Stimulated activated naive B cell treated with anti-CD40 and anti-IgM and Interleukin-4, amounts not matched to agents 10 μg/mL and 1 μg/mL and 100 μg/mL, for 72 hours (primary cell): Measurements from ENCODE around the gene LAPTM4A.

Source experiments
- ATAC-seq, 2 donors: fragments of 150-1000 bp; cut with Tn5 transposase; replicated peaks; 2 replicates each; pipeline ENCODE4 v1.10.0; 2021; ENCODE audit warnings: moderate library complexity in 1 of 2
- DNase-seq: peaks from one replicate; pipeline ENCODE4 v3.0.0; 2021
- H3K27ac Mint-ChIP-seq: one replicate; pipeline ENCODE4 v1.8.0; 2022; ENCODE audit warnings: mild to moderate bottlenecking, mixed read lengths
- H3K27me3 Mint-ChIP-seq, 2 donors: one replicate each; pipeline ENCODE4 v1.8.0; 2022; ENCODE audit warnings: mixed read lengths in 2 of 2
- H3K36me3 Mint-ChIP-seq, 2 donors: one replicate each; pipeline ENCODE4 v1.8.0; 2022; ENCODE audit warnings: mixed read lengths in 2 of 2, mild to moderate bottlenecking in 1 of 2
- H3K4me1 Mint-ChIP-seq, 2 donors: one replicate each; pipeline ENCODE4 v1.8.0; 2022; ENCODE audit warnings: mixed read lengths in 2 of 2, mild to moderate bottlenecking in 1 of 2
- H3K4me3 Mint-ChIP-seq, 2 donors: one replicate each; pipeline ENCODE4 v1.8.0; 2022; ENCODE audit warnings: mild to moderate bottlenecking in 2 of 2, mixed read lengths in 2 of 2, moderate library complexity in 1 of 2
- H3K9me3 Mint-ChIP-seq, 2 donors: one replicate each; pipeline ENCODE4 v1.8.0; 2022; ENCODE audit warnings: mixed read lengths in 2 of 2, mild to moderate bottlenecking in 1 of 2

The LAPTM4A gene

DNA sequence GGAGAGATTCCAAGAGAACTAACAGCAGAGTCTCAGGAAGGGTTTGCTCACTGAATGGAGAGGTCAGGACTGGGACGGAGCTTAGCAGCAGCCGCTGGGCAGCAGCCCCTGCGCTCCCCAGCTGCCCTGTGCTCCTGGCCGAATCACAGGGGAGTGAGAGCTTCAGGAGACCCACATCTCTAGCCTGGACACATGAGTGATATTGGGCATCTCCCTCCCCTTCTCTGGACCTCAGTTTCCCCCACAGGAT is 39.5 kb downstream of the LAPTM4A start:
- ATAC-seq = no peak
- peaks cover 31 to 66% of the 10 kb centered on the region in 2 donors for H3K27me3 Mint-ChIP-seq

DNA sequence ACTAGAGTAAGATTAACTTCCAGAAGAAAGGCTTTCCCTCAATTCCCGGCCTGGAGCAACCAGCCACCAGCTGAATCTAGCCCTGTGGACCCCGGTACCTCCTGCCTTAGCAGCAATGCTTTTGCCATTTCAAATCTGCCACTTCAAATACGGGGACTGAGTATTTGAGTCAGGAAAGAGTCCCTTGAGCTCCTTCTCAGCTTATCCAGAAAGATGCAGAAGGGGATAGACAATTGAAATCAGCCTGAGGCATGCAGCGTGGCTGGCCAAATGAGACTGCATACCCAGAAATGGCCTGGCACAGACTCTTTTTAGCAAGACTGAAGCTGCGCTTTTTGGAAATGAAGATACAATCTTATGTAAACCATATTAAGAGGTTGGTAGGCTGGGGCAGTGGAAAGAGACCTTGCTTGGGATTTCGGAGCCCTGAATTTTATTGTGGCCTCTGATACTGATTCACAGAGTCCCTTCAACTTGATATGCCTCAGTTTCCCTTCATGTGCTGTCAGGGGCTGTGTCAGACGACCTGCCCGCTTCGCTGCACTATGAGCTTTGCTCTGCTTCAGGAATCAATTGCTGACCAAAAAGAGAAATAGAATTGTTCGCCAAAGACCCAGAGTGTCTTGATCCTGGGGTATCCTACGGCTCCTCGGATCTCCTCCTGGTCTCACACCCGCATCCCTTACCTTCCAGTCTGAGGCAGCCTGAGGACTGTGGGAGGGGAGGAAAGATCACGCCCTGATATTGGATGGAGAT is 40.0 kb downstream of the LAPTM4A start:
- Mint-ChIP-seq H3K36me3 (no peaks in the 10 kb centered on the region), H3K27ac (no peak overlapping the region), H3K27me3 (peaks cover 36 to 71% of the 10 kb centered on the region in 2 donors)

More for the DNA sequence above, 39.5 kb downstream of the LAPTM4A start:
- Mint-ChIP-seq H3K9me3 (peaks cover 0 to 3% of the 10 kb centered on the region in 2 donors), H3K27ac (no peak overlapping the region), H3K36me3 (no peaks in the 10 kb centered on the region), H3K4me1 (peaks cover 6 to 11% of the 10 kb centered on the region in 2 donors), H3K4me3 (peak overlapping the region; percentile 64 to 67)
- DNase-seq = no peak

DNA sequence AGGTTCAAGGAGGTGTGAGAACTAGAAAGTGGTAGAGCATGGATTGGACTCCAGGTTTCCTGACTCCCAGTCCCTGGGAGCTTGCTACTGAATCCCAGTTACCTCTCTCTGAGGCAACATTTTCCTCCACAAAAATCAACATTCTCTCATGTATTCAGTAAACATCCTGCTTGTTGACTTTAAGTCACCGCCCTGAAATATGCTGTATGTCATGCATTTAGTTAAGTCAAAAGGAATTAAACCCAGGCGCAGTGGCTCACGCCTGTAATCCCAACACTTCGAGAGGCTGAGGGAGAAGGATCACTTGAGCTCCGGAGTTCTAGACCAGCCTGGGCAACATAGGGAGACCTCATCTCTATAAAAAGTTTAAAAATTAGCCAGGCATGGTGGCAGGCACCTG is 42.7 kb downstream of the LAPTM4A start:
- H3K27ac Mint-ChIP-seq = no peak overlapping the region
- H3K4me1 Mint-ChIP-seq = peaks cover 6 to 11% of the 10 kb centered on the region in 2 donors
- no peaks in the 10 kb centered on the region for H3K9me3 Mint-ChIP-seq
- H3K27me3 Mint-ChIP-seq = peaks cover 35 to 72% of the 10 kb centered on the region in 2 donors
- no peak for ATAC-seq
- H3K36me3 Mint-ChIP-seq = no peaks in the 10 kb centered on the region
- H3K4me3 Mint-ChIP-seq = no peak overlapping the region
- DNase-seq = no peak

More for the DNA sequence above, 40.0 kb downstream of the LAPTM4A start:
- H3K4me3 Mint-ChIP-seq = peak overlapping the region; percentile 64 to 67
- peaks cover 0 to 3% of the 10 kb centered on the region in 2 donors for H3K9me3 Mint-ChIP-seq
- peaks cover 6 to 11% of the 10 kb centered on the region in 2 donors for H3K4me1 Mint-ChIP-seq
- DNase-seq (no peak), ATAC-seq (no peak)

DNA sequence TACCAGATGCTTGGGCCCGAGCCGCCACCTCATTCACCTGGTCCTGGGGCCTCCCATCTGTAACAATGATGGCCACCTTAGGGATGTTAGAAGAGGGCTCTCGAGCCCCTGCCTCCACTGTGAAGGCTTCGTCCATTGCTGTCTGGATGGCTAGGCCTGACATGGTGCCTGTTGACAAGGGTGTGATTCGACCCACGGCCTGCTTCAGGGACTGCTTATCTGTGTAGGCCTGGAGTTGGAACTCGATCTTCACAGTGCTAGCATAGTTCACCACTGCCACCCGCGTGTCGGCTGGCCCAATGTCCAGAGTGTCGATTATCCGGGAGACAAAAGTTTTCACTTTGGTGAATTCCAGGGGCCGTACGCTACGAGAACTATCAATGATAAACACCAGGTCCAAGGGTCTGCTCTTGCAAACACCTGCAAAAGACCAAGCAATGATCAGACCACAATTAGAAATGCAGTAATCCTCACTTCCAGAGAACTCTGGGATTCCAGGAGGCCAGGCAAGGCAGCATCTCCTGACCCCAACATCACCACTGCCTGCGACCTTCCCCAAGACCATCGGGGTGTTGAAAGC is 45.4 kb downstream of the LAPTM4A start:
- Mint-ChIP-seq H3K9me3 (no peaks in the 10 kb centered on the region), H3K4me1 (no peaks in the 10 kb centered on the region), H3K4me3 (no peak overlapping the region), H3K27ac (no peak overlapping the region), H3K27me3 (peaks cover 33 to 71% of the 10 kb centered on the region in 2 donors), H3K36me3 (no peaks in the 10 kb centered on the region)
- DNase-seq (no peak), ATAC-seq (no peak)

DNA sequence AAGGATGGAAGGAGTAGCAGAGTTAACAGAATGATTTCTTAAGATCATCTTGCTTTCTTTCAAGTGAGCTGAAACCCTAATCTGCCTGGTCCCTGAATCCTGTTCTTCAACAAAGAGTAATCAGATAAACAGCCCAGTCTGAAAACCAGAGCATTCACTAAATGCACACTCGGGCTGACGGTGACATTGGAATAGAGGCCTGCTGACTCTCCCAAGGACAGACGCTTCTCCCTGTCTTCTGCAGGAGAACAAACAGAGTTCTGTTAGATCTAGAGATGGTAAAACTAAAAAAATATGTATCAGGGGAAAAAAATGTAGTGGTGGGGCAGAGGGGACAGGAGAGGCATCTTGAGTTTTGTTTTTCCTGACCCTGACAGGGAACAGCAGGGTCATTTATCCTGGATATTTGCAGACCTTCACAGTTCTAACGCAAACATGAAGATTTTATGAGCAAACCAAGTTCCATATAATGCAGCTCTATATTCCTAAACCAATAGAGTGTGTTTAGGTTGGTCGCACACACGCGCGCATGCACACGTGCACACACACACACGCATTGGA is 46.3 kb downstream of the LAPTM4A start:
- Mint-ChIP-seq H3K36me3 (no peaks in the 10 kb centered on the region), H3K9me3 (no peaks in the 10 kb centered on the region), H3K4me1 (no peaks in the 10 kb centered on the region), H3K27ac (no peak overlapping the region), H3K4me3 (no peak overlapping the region), H3K27me3 (peaks cover 35 to 62% of the 10 kb centered on the region in 2 donors)
- DNase-seq = no peak
- no peak for ATAC-seq

DNA sequence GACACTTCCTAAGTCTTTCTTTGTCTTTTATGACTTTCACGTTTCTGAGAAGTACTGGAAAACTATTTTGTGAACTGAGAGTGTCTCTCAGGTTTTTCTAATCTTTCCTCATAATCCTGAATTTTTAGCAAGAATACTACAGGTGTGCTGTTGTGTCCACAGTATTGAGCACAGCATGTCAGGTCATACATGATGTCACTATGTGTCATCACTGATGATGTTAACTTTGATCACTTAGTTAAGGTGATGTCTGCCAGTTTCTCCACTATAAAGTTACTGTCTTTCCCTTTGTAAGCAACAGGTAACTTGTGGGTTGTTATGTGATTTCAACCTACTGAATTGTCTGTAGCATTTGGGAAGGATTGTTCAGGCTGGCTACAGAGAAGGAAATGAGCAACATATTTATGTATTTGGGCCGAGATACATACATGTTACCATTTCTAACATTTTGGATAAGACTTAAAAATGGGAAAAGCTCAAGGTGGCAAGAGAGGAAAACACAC is 50.0 kb downstream of the LAPTM4A start:
- H3K27me3 Mint-ChIP-seq = peaks cover 40 to 51% of the 10 kb centered on the region in 2 donors
- H3K27ac Mint-ChIP-seq = no peak overlapping the region
- H3K9me3 Mint-ChIP-seq = no peaks in the 10 kb centered on the region
- H3K36me3 Mint-ChIP-seq = no peaks in the 10 kb centered on the region
- no peak for DNase-seq
- no peak for ATAC-seq
- H3K4me3 Mint-ChIP-seq = no peak overlapping the region
- H3K4me1 Mint-ChIP-seq = no peaks in the 10 kb centered on the region

DNA sequence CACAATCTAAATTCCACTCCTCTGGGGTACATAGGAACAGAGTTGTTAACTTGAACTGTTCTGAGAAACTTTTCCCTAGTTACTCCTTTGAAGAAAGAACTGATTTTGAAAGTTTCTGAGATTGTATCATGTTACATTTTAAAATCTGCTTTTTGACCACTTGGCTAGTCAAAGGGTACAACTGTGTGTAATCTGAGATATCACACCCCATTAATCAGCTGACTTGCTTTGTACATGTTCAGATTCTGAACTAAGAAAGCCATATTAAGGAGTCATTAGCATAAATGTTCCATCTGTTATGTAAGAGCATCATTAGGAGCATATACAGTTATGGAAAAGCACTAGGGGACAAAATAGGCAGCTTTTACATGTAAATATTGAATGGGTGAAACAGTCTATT is 57.7 kb downstream of the LAPTM4A start:
- peaks cover 8 to 13% of the 10 kb centered on the region in 2 donors for H3K4me1 Mint-ChIP-seq
- no peak overlapping the region for H3K27ac Mint-ChIP-seq
- H3K36me3 Mint-ChIP-seq = no peaks in the 10 kb centered on the region
- no peak overlapping the region for H3K4me3 Mint-ChIP-seq
- ATAC-seq (no peak), DNase-seq (no peak)
- H3K27me3 Mint-ChIP-seq = peaks cover 24 to 41% of the 10 kb centered on the region in 2 donors
- H3K9me3 Mint-ChIP-seq = no peaks in the 10 kb centered on the region

DNA sequence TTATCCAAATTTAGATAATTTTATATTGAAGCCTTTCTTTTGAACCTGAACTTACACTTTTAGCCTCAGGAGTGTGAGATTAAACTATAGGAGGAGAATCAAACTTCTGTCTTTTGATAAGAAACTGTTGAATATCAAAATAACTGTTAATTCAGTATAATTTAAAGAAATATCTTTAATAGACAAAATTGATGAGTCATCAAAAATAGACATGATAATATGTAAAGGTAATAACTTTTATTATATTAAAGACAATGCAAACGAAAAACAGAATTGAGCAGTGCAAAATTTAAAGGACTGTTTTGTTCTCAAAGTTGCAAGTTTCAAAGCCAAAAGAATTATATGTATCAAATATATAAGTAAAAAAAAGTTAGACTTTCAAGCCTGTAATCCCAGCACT is 59.5 kb downstream of the LAPTM4A start:
- Mint-ChIP-seq H3K27me3 (peaks cover 17 to 33% of the 10 kb centered on the region in 2 donors), H3K36me3 (no peaks in the 10 kb centered on the region), H3K27ac (no peak overlapping the region), H3K4me3 (no peak overlapping the region), H3K4me1 (peaks cover 17 to 21% of the 10 kb centered on the region in 2 donors), H3K9me3 (no peaks in the 10 kb centered on the region)
- ATAC-seq (no peak), DNase-seq (no peak)

DNA sequence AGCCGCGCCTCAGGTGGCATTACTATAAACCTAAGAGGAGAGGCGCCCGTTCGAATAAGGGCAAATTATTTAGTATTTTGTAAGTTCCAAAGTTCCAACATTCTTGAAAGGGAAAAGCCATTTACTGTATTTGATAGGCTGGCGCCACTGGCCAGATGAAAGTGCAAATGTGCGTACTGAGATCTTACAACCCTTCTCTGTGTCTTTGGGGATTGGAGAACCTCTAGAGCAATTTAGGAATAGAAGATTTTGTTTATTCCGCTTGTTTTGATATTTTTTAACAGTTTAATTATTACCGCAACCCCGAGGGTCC is 61.1 kb downstream of the LAPTM4A start:
- ATAC-seq (no peak), DNase-seq (no peak)
- no peaks in the 10 kb centered on the region for H3K9me3 Mint-ChIP-seq
- peaks cover 18 to 21% of the 10 kb centered on the region in 2 donors for H3K4me1 Mint-ChIP-seq
- peak overlapping the region; percentile 91 to 97 for H3K4me3 Mint-ChIP-seq
- H3K36me3 Mint-ChIP-seq = peaks cover 7 to 11% of the 10 kb centered on the region in 2 donors
- peaks cover 13 to 21% of the 10 kb centered on the region in 2 donors for H3K27me3 Mint-ChIP-seq
- peak overlapping the region; percentile 92 for H3K27ac Mint-ChIP-seq

DNA sequence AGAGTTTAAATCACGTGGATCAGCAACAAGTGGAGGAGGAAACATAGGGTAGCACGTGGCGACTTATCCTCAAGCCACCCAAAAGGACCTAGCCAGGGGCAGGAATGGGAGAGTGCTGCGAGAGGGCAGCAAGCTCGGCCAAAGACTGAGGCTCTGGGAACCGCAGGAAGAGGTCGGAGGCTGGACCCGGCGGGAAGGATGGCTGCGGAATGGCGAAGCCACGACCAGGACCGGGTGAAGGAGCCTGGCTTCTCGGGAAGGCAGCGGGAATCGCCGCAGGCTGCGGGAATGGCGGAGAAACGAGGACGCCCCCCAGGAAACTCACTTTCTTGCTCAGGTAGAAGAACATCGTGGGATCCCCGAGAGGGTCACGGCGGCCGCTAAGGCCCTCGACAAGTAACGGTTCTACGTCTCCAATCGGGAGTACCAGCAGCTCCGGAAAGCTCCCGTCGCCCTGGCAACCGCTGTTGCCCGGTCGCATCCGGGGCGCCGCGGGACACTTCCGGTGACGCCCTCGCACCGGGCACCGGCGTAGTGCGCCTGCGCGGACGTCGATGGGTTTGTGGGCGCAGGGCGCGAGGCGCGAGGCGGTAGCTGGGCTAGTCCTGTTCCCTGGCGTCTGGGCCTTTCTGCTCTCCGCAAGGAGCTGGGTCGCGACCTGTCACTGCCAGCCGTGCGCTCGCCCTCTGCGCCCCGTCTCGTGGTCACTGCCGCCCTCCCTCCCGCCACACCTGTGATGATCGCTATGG is 61.6 kb downstream of the LAPTM4A start, which contains the start of gene WDR35:
TSS of gene WDR35 (minus strand) at position 439 of the 749 bp plus-strand sequence. CDS start at position 349, 90 bp downstream.
- DNase-seq (peak; percentile 88), ATAC-seq (peak; percentile 95 to 96)
- H3K27ac Mint-ChIP-seq = peak within 1 kb of the TSS; percentile 92
- H3K27me3 Mint-ChIP-seq = peaks cover 13 to 21% of the 10 kb centered on the region in 2 donors
- peak within 1 kb of the TSS; percentile 91 to 97 for H3K4me3 Mint-ChIP-seq
- peaks cover 18 to 21% of the 10 kb centered on the region in 2 donors for H3K4me1 Mint-ChIP-seq
- H3K9me3 Mint-ChIP-seq = no peaks in the 10 kb centered on the region
- H3K36me3 Mint-ChIP-seq = peaks cover 7 to 15% of the 10 kb centered on the region in 2 donors

DNA sequence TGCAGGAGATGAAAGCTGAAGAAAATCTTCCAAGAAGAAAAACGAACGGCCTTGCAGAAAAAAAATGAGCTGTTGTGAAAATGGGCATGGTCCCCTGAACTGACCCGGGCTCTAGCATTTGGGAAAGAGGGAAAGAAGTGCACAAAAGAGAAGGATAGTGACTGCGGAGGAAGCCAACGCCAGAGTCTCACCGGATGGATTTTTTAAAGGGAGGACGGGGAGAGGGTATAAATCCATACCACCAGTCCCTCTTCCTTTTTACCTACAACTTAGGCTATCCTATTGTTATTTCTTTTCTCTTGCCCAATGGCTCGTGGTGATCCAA is 62.1 kb downstream of the LAPTM4A start:
- ATAC-seq (no peak), DNase-seq (no peak)
- Mint-ChIP-seq H3K4me1 (peaks cover 18 to 21% of the 10 kb centered on the region in 2 donors), H3K4me3 (peak overlapping the region; percentile 91 to 97), H3K36me3 (peaks cover 8 to 17% of the 10 kb centered on the region in 2 donors), H3K27me3 (peaks cover 13 to 17% of the 10 kb centered on the region in 2 donors), H3K9me3 (no peaks in the 10 kb centered on the region), H3K27ac (peak overlapping the region; percentile 92)

DNA sequence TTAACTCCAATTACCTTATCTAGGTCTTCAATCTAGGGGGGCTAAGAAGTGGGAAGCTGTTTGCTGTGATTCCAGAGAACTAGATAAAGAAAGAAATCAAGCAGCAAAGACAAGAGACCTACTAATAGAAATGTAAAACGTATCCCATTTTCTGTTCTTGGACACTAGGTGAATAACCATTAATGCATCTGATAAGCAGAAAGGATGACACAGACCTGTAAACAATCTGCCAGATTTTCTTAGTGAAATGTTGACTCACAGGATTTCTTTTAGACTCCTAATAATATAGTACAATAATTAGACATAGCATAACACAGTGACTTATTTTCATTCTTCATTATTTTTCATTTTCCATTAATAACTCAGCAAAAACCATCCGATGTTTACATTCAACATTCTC is 62.8 kb downstream of the LAPTM4A start:
- Mint-ChIP-seq H3K4me3 (peak overlapping the region; percentile 91 to 97), H3K27ac (no peak overlapping the region), H3K4me1 (peaks cover 18 to 21% of the 10 kb centered on the region in 2 donors), H3K27me3 (peaks cover 12 to 13% of the 10 kb centered on the region in 2 donors), H3K9me3 (no peaks in the 10 kb centered on the region), H3K36me3 (peaks cover 12 to 21% of the 10 kb centered on the region in 2 donors)
- ATAC-seq = no peak
- no peak for DNase-seq

DNA sequence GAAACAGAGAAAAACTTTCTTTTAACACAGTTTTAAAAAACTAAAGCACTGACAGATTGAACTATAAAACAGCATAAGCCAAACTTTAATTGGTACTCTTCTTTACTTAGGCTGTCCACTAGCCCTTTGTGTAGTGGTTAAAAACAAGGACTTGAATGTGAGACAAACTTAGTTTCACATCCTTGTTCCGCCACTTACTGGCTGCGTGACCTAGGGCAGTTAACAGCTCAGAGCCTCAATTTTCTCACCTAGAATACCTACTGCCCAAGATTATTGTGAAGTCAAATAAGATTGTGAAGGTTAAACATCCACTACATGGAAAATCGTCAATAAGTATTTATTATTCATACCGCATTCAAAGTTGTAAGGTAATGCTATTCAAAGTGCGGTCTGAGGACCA is 63.5 kb downstream of the LAPTM4A start:
- Mint-ChIP-seq H3K27ac (no peak overlapping the region), H3K27me3 (peaks cover 6 to 7% of the 10 kb centered on the region in 2 donors), H3K4me1 (peaks cover 20 to 21% of the 10 kb centered on the region in 2 donors), H3K9me3 (no peaks in the 10 kb centered on the region), H3K4me3 (no peak overlapping the region), H3K36me3 (peaks cover 12 to 21% of the 10 kb centered on the region in 2 donors)
- DNase-seq (no peak), ATAC-seq (peak; percentile 67 to 77)
